ENCODE results near the gene GPR183. TPM values are rescaled to one million over a fixed set of nuclear protein-coding genes. Genes with fewer than 3 reads are reported as not detected.

Gene GPR183
- total and polyA plus RNA-seq, 12 donors = 0.94 to 15.0 (median 8.3) TPM

DNA sequence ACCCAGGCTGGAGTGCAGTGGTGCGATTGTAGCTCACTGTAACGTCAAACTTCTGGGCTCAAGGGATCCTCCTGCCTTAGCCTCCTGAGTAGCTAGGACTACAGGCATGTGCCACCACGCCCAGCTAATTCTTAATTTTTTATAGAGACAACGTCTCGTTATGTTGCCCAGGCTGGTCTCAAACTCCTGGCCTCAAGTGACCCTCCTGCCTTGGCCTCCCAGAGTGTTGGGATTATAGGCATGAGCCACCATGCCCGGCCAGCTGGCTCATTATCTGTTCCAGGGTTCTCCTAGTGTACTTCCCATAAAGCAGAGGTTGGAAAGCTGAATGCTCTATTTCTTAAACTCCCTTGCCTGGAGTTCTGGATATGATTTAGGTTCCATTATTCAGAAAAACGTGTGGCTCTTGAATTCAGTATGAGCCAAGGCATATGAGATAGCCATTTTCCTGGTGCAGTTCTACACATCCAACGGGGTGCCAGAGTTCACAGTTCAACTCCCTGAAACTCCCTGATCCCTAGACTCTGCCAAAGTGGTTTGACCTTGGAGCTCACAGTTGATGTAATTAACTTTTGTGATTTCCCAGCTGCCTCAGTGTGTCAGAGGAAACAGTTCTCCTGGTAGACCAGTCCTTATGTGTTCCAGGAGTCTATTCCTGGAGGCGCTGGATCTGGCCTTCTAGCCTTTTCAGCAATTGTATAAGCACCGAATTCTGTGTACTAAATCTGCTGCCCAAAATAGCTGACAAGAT is 21.6 kb downstream of the GPR183 start:
- no peak overlapping the region for H3K4me3 ChIP-seq
- H3K27ac ChIP-seq = peak overlapping the region in 1 of 5 donors; percentile 8
- no peaks in the 10 kb centered on the region for H3K27me3 ChIP-seq
- no peaks in the 10 kb centered on the region for H3K9me3 ChIP-seq (replicated peaks in 1 of 3)
- TF ChIP-seq, protein P1, sequence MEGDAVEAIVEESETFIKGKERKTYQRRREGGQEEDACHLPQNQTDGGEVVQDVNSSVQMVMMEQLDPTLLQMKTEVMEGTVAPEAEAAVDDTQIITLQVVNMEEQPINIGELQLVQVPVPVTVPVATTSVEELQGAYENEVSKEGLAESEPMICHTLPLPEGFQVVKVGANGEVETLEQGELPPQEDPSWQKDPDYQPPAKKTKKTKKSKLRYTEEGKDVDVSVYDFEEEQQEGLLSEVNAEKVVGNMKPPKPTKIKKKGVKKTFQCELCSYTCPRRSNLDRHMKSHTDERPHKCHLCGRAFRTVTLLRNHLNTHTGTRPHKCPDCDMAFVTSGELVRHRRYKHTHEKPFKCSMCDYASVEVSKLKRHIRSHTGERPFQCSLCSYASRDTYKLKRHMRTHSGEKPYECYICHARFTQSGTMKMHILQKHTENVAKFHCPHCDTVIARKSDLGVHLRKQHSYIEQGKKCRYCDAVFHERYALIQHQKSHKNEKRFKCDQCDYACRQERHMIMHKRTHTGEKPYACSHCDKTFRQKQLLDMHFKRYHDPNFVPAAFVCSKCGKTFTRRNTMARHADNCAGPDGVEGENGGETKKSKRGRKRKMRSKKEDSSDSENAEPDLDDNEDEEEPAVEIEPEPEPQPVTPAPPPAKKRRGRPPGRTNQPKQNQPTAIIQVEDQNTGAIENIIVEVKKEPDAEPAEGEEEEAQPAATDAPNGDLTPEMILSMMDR (IDR thresholded peaks at IDR 0.05) = no peak
- TF ChIP-seq POLR2A (IDR thresholded peaks at IDR 0.05) = no peak
- H3K4me1 ChIP-seq (replicated peaks in 1 of 2) = peaks cover 6 to 41% of the 10 kb centered on the region in 2 donors
- WGBS, 4 donors = 72 to 78% (median 74%) methylated on average over 10 of the region's 10 CpGs
- intact Hi-C loops (cut with DNase I) = no loop called here
- H3K36me3 ChIP-seq (replicated peaks in 1 of 2) = no peaks in the 10 kb centered on the region
- DNase-seq = peak in 4 of 7 donors; percentile 21 to 39 (median 30)

DNA sequence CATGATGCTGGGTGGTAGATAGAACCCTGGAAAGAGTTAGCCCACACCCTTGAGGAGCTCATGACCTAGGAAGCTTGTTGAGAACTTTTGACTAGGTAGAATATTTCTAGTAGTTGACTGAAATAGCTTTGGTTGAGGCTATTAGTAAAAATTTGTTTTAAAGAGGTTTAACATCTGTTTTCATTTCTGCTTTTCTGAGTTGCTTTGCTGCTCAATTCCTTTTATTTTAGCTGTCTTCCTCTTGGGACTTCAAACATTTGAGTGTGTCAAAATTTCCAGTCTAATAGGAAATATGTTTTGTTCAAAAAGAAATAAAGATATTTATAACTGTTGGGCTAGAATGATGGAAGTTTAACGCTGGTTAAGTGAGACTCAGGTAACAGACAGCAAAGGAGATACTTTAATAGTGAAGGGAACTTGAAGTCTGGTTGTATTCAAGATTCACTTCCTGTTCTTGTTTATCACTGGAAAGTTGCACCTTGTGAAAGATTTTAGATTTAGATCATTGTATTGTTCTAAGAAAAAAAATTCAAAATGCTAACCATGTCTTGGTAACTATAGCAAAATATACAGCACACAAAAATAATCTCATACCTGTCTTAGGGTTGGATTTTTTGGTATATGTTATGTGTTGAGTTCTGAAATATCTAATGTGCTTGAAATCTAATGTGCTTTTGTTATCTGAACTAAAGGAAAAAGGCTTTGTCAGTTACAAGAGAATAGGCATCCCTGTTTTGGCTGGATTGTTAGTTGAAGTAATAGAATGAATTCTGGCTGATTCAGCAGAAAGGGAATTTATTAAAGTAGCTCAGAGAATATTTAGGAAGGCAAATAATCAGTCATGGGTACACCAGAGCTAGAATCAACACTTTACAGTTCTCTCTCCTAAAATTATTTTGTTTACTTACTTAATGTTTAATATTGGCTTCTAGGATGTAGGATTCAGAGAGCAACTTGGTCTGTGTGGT is 24.7 kb downstream of the GPR183 start:
- intact Hi-C loops (cut with DNase I) = no loop called here
- H3K36me3 ChIP-seq (replicated peaks in 1 of 2) = no peaks in the 10 kb centered on the region
- DNase-seq = no peak
- peaks cover 6 to 41% of the 10 kb centered on the region in 2 donors for H3K4me1 ChIP-seq (replicated peaks in 1 of 2)
- peak overlapping the region in 3 of 5 donors; percentile 54 to 84 (median 67) for H3K27ac ChIP-seq
- no peak for TF ChIP-seq POLR2A (IDR thresholded peaks at IDR 0.05)
- TF ChIP-seq, protein P1 (IDR thresholded peaks at IDR 0.05) = no peak
- H3K4me3 ChIP-seq = no peak overlapping the region
- 52 to 73% (median 68%) methylated on average over 1 of the region's 1 CpG for WGBS, 4 donors
- H3K27me3 ChIP-seq = no peaks in the 10 kb centered on the region
- H3K9me3 ChIP-seq (replicated peaks in 1 of 3) = no peaks in the 10 kb centered on the region

DNA sequence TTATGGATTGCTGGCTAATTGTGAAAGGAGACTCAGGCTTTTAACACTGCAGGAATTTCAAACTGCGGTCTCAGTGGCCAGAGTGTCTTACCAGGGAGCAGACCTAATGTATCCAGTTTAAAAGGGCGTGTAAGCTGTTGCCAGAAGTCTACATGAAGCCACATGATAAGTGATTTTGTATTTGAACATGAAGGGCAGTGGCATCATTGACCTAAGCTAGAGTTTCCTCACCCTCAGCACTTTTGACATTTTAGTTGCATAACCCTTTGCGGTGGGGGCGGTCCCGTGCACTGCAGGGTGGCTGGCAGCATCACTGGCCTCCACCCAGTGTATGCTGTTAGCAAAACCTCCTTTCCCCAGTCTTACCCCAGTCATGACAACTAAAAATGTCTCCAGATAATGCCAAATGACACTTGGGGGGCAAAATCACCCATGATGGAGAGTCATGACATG is 25.4 kb downstream of the GPR183 start:
- Histone ChIP-seq H3K36me3 (replicated peaks in 1 of 2) (no peaks in the 10 kb centered on the region), H3K4me3 (no peak overlapping the region), H3K27me3 (no peaks in the 10 kb centered on the region), H3K4me1 (replicated peaks in 1 of 2) (peaks cover 6 to 41% of the 10 kb centered on the region in 2 donors), H3K9me3 (replicated peaks in 1 of 3) (no peaks in the 10 kb centered on the region), H3K27ac (peak overlapping the region in 4 of 5 donors; percentile 23 to 84 (median 60))
- WGBS, 4 donors = 73 to 87% (median 79%) methylated on average over 5 of the region's 5 CpGs
- intact Hi-C loops (cut with DNase I) = no loop called here
- TF ChIP-seq POLR2A (IDR thresholded peaks at IDR 0.05) = no peak
- TF ChIP-seq, protein P1 (IDR thresholded peaks at IDR 0.05) = no peak
- peak; percentile 26 to 73 (median 49) for DNase-seq

DNA sequence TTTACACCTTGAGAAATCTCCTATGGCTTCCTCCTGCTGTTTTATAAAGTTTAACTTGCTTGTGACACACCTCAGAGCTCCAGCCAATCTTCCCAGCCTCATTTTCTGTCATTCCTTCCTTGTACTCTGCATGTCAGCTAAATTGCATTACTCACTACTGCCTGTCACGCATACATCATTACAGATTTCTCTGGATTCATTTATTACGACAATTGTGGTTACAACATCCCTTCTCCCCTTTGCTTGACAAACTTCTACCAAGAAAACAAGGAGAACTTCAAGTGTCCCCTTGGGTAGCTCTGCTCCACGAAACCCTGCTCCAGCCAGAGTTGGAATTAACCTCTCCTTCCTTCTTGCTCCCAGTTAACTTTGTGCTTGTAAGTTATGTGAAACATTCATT is 27.0 kb downstream of the GPR183 start:
- 66 to 72% (median 70%) methylated on average over 3 of the region's 3 CpGs for WGBS, 4 donors
- Histone ChIP-seq H3K4me3 (no peak overlapping the region), H3K9me3 (replicated peaks in 1 of 3) (no peaks in the 10 kb centered on the region), H3K4me1 (replicated peaks in 1 of 2) (peaks cover 6 to 28% of the 10 kb centered on the region in 2 donors), H3K36me3 (replicated peaks in 1 of 2) (no peaks in the 10 kb centered on the region), H3K27ac (peak overlapping the region in 4 of 5 donors; percentile 0 to 84 (median 20)), H3K27me3 (no peaks in the 10 kb centered on the region)
- DNase-seq = peak in 1 of 7 donors; percentile 27
- intact Hi-C loops (cut with DNase I) = no loop called here
- TF ChIP-seq POLR2A (IDR thresholded peaks at IDR 0.05) = no peak
- TF ChIP-seq, protein P1 (IDR thresholded peaks at IDR 0.05) = no peak

Data from adrenal gland (tissue), 12 donors.